ENCODE measurements around the gene FRMD4A. TPM values are rescaled to one million over a fixed set of nuclear protein-coding genes. Genes with fewer than 3 reads are reported as not detected.

The FRMD4A gene
- total RNA-seq, 1 donor from 2014 or later: 34.6 TPM

- TF ChIP-seq CTCF (conservative IDR thresholded peaks at IDR 0.05; ENCODE audit: low read depth, low read length): no peak
- H3K4me3 ChIP-seq (ENCODE audit: low read depth, low read length): no peak overlapping the region
- DNase-seq (ENCODE audit: low read depth): no peak
These were observed 14.5 kb upstream of the FRMD4A start for GRCh38 chr10:14345262-14345661.

GRCh38 chr10:14340051-14340744 is 9.5 kb upstream of the FRMD4A start:
- TF ChIP-seq CTCF (conservative IDR thresholded peaks at IDR 0.05; ENCODE audit: low read depth, low read length): no peak
- H3K4me3 ChIP-seq (ENCODE audit: low read depth, low read length): no peak overlapping the region
- no peak for DNase-seq (ENCODE audit: low read depth)

- DNase-seq (ENCODE audit: low read depth): no peak
- no peak for TF ChIP-seq CTCF (conservative IDR thresholded peaks at IDR 0.05; ENCODE audit: low read depth, low read length)
- H3K4me3 ChIP-seq (ENCODE audit: low read depth, low read length): no peak overlapping the region
These were observed 6.0 kb upstream of the FRMD4A start for GRCh38 chr10:14336736-14337135.

GRCh38 chr10:14334771-14335170 is 4.0 kb upstream of the FRMD4A start:
- no peak overlapping the region for H3K4me3 ChIP-seq (ENCODE audit: low read depth, low read length)
- no peak for DNase-seq (ENCODE audit: low read depth)
- no peak for TF ChIP-seq CTCF (conservative IDR thresholded peaks at IDR 0.05; ENCODE audit: low read depth, low read length)

GRCh38 chr10:14333606-14334005 is 2.9 kb upstream of the FRMD4A start:
- H3K4me3 ChIP-seq (ENCODE audit: low read depth, low read length): no peak overlapping the region
- no peak for TF ChIP-seq CTCF (conservative IDR thresholded peaks at IDR 0.05; ENCODE audit: low read depth, low read length)
- DNase-seq (ENCODE audit: low read depth): no peak

- DNase-seq (ENCODE audit: low read depth): no peak
- H3K4me3 ChIP-seq (ENCODE audit: low read depth, low read length): no peak overlapping the region
- TF ChIP-seq CTCF (conservative IDR thresholded peaks at IDR 0.05; ENCODE audit: low read depth, low read length): no peak
These were observed 2.2 kb upstream of the FRMD4A start for GRCh38 chr10:14332903-14333302.

GRCh38 chr10:14329746-14330173 is 964 bp downstream of the FRMD4A start:
- no peak overlapping the region for H3K4me3 ChIP-seq (ENCODE audit: low read depth, low read length)
- no peak for DNase-seq (ENCODE audit: low read depth)
- no peak for TF ChIP-seq CTCF (conservative IDR thresholded peaks at IDR 0.05; ENCODE audit: low read depth, low read length)

Measured in epithelial cell of proximal tubule (primary cell).